ENCODE results near the gene STAC3. TPM values are rescaled to one million over a fixed set of nuclear protein-coding genes. Genes with fewer than 3 reads are reported as not detected.

Gene STAC3
- polyA plus RNA-seq, 2 of the 4 experiments (the other 2 are of a cell fraction): 0.40 to 0.43 TPM

DNA sequence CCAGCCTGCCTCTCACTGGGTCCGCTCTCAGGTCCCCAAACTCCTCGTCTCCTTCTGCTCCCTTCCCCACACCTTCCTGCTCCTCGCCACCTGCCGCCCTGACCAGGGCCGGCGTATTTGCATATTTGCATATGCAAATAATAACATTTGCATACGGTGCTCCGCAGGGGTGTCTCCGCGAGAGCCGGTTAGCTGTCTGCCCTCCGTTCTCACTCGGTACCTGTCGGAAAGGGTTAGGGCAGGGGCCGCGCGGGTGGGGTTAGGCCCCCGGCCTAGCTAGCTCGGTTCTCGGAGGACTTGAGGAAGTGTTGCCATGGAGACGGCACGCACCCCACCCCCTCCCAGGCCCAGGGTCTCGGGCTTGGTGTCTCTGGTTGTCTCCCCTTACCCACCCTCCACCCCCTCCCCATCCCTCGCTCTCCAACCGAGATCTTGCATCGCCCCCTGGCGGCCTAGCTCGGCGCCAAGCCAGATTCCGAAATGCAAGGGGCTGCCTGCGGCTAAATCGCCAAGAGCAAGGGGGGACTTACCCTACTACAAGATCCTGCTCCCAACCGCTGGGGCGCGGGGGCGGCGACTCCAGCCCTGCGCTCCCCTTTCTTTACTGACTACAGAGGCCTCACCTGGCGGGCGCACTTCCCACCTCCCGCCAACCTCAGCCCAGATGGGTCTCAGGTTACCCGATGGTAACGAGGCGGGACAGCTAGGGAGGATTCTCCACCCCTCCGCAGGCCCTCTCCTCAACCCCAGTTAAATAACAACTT, 8.1 kb downstream of the STAC3 start:
- ChIA-PET POLR2A (interaction anchor here (0.6 to 1.9 kb wide), 4 partner anchors 10 to 555 kb away, joined by 3 to 12 read pairs (median 5); partner anchors contain the start of genes PTGES3 and SHMT2), CTCF (interaction anchor here (0.6 to 26.5 kb wide), 47 partner anchors 9 to 281 kb away, joined by 3 to 615 read pairs (median 4); partner anchors contain the start of genes GLI1, INHBE, NEMP1 and NXPH4)
- 3% methylated on average over 36 of the region's 45 CpGs for WGBS (ENCODE audit: missing lambda C conversion rate)
- H3K4me3 ChIP-seq: peak overlapping the region; percentile 48
- TF ChIP-seq JUN (IDR thresholded peaks at IDR 0.05): peak in 1 of 2 experiments; percentile 15; a peak in 1 of 5 replicates
- peak; percentile 32; the same call in 2 of the 3 replicates for TF ChIP-seq SMC3 (IDR thresholded peaks at IDR 0.05)
- TF ChIP-seq, protein P1, sequence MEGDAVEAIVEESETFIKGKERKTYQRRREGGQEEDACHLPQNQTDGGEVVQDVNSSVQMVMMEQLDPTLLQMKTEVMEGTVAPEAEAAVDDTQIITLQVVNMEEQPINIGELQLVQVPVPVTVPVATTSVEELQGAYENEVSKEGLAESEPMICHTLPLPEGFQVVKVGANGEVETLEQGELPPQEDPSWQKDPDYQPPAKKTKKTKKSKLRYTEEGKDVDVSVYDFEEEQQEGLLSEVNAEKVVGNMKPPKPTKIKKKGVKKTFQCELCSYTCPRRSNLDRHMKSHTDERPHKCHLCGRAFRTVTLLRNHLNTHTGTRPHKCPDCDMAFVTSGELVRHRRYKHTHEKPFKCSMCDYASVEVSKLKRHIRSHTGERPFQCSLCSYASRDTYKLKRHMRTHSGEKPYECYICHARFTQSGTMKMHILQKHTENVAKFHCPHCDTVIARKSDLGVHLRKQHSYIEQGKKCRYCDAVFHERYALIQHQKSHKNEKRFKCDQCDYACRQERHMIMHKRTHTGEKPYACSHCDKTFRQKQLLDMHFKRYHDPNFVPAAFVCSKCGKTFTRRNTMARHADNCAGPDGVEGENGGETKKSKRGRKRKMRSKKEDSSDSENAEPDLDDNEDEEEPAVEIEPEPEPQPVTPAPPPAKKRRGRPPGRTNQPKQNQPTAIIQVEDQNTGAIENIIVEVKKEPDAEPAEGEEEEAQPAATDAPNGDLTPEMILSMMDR (IDR thresholded peaks at IDR 0.05): peak; percentile 73
- TF ChIP-seq EHF (CRISPR knock-in tag; IDR thresholded peaks at IDR 0.05): no peak
- peak; percentile 52 to 53; a peak in 4 of 5 replicates for TF ChIP-seq RAD21 (conservative IDR thresholded peaks at IDR 0.05 in 1 of 2, IDR thresholded peaks at IDR 0.05 in 1 of 2)
- TF ChIP-seq CBX2 (IDR thresholded peaks at IDR 0.05; ENCODE audit: borderline replicate concordance, low read depth): no peak
- DNase-seq (ENCODE audit: low read depth in 1 of 2, low spot score in 1 of 2) (peak; percentile 81 to 82), FAIRE-seq (no peak), ATAC-seq (peak; percentile 17 to 20; a peak in 3 of 6 replicates)
- peak overlapping the region; percentile 98 for H3K4me2 ChIP-seq
- H3K4me1 ChIP-seq: peaks cover 31% of the 10 kb centered on the region; the same call in 2 of the 3 replicates
- no peaks in the 10 kb centered on the region for H3K9me3 ChIP-seq
- H3K27ac ChIP-seq: peak overlapping the region; percentile 58 to 80

DNA sequence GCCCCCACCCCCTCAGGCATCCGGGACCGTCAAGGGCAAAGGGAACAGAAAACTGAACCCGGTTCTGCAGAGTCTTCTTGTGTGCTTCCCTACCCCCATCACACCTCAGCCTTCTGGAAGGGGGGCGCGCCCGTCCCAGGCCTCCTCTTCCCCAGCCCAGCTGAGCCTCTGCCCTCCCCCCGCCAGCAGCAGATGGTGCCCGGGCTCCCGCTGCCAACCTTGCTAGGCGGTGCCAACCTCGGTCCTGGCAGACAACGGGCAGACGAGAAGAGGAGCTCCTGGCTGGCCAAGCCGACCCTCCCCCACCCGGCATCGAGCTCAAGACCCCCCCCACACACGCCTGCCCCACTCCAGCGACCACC, 8.7 kb downstream of the STAC3 start:
- no peak for DNase-seq (ENCODE audit: low read depth in 1 of 2, low spot score in 1 of 2)
- Histone ChIP-seq H3K4me3 (peak overlapping the region; percentile 48), H3K4me2 (peak overlapping the region; percentile 98)

More for the DNA sequence above, 8.7 kb downstream of the STAC3 start:
- ChIA-PET CTCF (interaction anchor here (0.6 to 26.5 kb wide), 38 partner anchors 8 to 282 kb away, joined by 3 to 615 read pairs (median 5); partner anchors contain the start of genes GLI1, INHBE, NEMP1 and NXPH4), POLR2A (interaction anchor here (1.6 to 1.9 kb wide), 2 partner anchors 13 to 29 kb away, joined by 6 to 12 read pairs; partner anchors contain the start of gene SHMT2)
- FAIRE-seq: no peak
- Histone ChIP-seq H3K9me3 (no peaks in the 10 kb centered on the region), H3K27ac (peak overlapping the region in 1 of 2 experiments; percentile 80; a peak in 3 of 6 replicates), H3K4me1 (peaks cover 31% of the 10 kb centered on the region; the same call in 2 of the 3 replicates)
- TF ChIP-seq JUN (IDR thresholded peaks at IDR 0.05): no peak
- TF ChIP-seq, protein P2, sequence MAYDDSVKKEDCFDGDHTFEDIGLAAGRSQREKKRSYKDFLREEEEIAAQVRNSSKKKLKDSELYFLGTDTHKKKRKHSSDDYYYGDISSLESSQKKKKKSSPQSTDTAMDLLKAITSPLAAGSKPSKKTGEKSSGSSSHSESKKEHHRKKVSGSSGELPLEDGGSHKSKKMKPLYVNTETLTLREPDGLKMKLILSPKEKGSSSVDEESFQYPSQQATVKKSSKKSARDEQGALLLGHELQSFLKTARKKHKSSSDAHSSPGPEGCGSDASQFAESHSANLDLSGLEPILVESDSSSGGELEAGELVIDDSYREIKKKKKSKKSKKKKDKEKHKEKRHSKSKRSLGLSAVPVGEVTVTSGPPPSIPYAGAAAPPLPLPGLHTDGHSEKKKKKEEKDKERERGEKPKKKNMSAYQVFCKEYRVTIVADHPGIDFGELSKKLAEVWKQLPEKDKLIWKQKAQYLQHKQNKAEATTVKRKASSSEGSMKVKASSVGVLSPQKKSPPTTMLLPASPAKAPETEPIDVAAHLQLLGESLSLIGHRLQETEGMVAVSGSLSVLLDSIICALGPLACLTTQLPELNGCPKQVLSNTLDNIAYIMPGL (CRISPR knock-in tag; IDR thresholded peaks at IDR 0.05; ENCODE audit: borderline replicate concordance): no peak
- TF ChIP-seq RFX5 (IDR thresholded peaks at IDR 0.05): no peak
- TF ChIP-seq SREBF2 (IDR thresholded peaks at IDR 0.05): no peak
- TF ChIP-seq MAZ (IDR thresholded peaks at IDR 0.05; ENCODE audit: borderline replicate concordance, low read depth, low read length): no peak
- no peak for TF ChIP-seq FOXS1 (CRISPR knock-in tag; IDR thresholded peaks at IDR 0.05)
- no peak for TF ChIP-seq PHF8 (IDR thresholded peaks at IDR 0.05; ENCODE audit: borderline replicate concordance, low read depth)
- no peak for TF ChIP-seq MAFK (IDR thresholded peaks at IDR 0.05; ENCODE audit: partially characterized antibody)
- TF ChIP-seq, protein P3, sequence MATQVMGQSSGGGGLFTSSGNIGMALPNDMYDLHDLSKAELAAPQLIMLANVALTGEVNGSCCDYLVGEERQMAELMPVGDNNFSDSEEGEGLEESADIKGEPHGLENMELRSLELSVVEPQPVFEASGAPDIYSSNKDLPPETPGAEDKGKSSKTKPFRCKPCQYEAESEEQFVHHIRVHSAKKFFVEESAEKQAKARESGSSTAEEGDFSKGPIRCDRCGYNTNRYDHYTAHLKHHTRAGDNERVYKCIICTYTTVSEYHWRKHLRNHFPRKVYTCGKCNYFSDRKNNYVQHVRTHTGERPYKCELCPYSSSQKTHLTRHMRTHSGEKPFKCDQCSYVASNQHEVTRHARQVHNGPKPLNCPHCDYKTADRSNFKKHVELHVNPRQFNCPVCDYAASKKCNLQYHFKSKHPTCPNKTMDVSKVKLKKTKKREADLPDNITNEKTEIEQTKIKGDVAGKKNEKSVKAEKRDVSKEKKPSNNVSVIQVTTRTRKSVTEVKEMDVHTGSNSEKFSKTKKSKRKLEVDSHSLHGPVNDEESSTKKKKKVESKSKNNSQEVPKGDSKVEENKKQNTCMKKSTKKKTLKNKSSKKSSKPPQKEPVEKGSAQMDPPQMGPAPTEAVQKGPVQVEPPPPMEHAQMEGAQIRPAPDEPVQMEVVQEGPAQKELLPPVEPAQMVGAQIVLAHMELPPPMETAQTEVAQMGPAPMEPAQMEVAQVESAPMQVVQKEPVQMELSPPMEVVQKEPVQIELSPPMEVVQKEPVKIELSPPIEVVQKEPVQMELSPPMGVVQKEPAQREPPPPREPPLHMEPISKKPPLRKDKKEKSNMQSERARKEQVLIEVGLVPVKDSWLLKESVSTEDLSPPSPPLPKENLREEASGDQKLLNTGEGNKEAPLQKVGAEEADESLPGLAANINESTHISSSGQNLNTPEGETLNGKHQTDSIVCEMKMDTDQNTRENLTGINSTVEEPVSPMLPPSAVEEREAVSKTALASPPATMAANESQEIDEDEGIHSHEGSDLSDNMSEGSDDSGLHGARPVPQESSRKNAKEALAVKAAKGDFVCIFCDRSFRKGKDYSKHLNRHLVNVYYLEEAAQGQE (IDR thresholded peaks at IDR 0.05): no peak
- no peak for ATAC-seq
- 23% methylated on average over 13 of the region's 18 CpGs for WGBS (ENCODE audit: missing lambda C conversion rate)
